SK-N-SH treated with all-trans-retinoic acid at 6 μM for 48 hours (cell line): ENCODE data around the gene INIP.

Experiments
- ESRRG ChIP-seq: fragments of 250-450 bp; sonication (Bioruptor Pico); IDR thresholded peaks from 2 replicates; pipeline ENCODE4 v1.6.1; 2021; ENCODE audit warnings: mild to moderate bottlenecking
- SNAI2 ChIP-seq: fragments of 250-450 bp; sonication (Bioruptor Pico); IDR thresholded peaks from 2 replicates; pipeline ENCODE4 v1.5.0; 2020; ENCODE audit warnings: mild to moderate bottlenecking, moderate library complexity
- ZC3H10 ChIP-seq: fragments of 250-450 bp; sonication (Bioruptor Pico); IDR thresholded peaks from 2 replicates; pipeline ENCODE4 v1.5.1; 2021; ENCODE audit warnings: mild to moderate bottlenecking, moderate library complexity

DNA sequence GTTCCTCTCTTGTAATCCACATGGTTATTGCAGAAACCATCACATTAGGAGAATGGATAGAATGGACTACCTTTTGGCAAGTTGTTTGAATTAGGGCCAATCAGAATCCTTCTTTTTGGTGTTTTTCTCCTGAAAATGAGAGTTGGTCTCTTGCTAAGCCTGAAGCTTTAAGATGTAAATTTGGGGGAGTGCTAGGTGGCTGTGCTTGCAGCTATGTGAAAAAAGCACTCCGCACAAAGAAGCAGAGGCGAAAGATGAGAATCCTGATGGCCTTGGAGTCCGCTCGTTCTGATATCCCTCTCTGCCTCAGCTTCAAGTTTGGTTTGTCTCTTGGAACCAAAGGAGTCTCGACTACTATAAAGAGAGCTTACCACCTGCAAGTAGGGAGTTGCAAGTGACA lies 63.6 kb downstream of the INIP start:
- TF ChIP-seq SNAI2 (CRISPR knock-in tag) (no peak), ESRRG (CRISPR knock-in tag) (no peak), ZC3H10 (CRISPR knock-in tag) (no peak)
